ENCODE data around the gene CPLX1.

DNA sequence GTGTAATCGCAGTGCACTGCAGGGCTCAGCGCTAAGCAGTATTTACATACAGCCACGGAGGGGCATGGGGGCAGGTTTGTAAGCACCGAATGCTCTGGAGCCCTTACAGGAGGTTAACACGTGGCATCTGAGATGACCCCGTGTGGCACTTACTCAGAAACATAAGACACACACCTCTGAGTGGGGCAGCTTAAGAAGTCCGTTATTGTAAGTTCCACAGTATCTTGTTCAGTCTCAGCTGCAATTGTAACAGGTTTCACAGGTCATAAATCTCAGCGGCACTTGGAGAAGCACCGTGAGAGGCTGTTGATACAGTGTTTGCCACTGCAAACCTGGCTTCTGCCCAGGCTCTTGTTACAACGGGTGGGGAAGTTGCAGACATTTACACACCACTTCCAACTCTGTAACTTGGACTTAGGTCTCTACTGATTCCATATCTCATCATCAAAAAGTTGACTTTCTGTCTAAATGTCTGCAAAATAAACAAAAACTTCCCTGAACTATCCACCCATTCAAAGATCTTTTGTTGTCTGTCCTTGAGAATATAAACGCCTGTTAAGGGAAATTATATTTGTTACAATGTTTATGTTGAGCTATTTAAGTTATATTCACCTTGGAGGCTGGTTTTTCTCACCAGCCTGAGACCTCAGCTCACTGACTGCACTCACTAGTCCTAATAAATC is 10.3 kb downstream of the CPLX1 start:
- TF ChIP-seq CTCF (IDR thresholded peaks at IDR 0.05) (no peak), POLR2A (IDR thresholded peaks at IDR 0.05) (no peak)
